ENCODE results near the gene KLF15. TPM values are rescaled to one million over a fixed set of nuclear protein-coding genes. Genes with fewer than 3 reads are reported as not detected.

The KLF15 gene
- polyA plus RNA-seq, 2 of the 4 experiments (the other 2 are of a cell fraction) = not detected

GRCh38 chr3:126378341-126378751 lies 21.1 kb upstream of the KLF15 start:
- DNase-seq (ENCODE audit: low read depth in 1 of 2, low spot score in 1 of 2) (no peak), ATAC-seq (no peak), FAIRE-seq (no peak)
- CTCF ChIA-PET = interaction anchor here (1.0 to 3.0 kb wide), 4 partner anchors 10 to 245 kb away, joined by 3 to 15 read pairs (median 6); no protein-coding TSS in a partner anchor
- no peak for TF ChIP-seq HOXA7 (CRISPR knock-in tag; IDR thresholded peaks at IDR 0.05)
- TF ChIP-seq HES2 (IDR thresholded peaks at IDR 0.05) = no peak
- TF ChIP-seq MYC (IDR thresholded peaks at IDR 0.05; ENCODE audit: borderline replicate concordance, low read length) = no peak
- no peak for TF ChIP-seq TP53 (CRISPR knock-in tag; IDR thresholded peaks at IDR 0.05)
- TF ChIP-seq, protein P1, sequence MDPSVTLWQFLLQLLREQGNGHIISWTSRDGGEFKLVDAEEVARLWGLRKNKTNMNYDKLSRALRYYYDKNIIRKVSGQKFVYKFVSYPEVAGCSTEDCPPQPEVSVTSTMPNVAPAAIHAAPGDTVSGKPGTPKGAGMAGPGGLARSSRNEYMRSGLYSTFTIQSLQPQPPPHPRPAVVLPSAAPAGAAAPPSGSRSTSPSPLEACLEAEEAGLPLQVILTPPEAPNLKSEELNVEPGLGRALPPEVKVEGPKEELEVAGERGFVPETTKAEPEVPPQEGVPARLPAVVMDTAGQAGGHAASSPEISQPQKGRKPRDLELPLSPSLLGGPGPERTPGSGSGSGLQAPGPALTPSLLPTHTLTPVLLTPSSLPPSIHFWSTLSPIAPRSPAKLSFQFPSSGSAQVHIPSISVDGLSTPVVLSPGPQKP (IDR thresholded peaks at IDR 0.05; ENCODE audit: low read depth, low read length) = no peak
- no peak for TF ChIP-seq CHD2 (IDR thresholded peaks at IDR 0.05; ENCODE audit: low read length, partially characterized antibody)
- TF ChIP-seq FOXS1 (CRISPR knock-in tag; IDR thresholded peaks at IDR 0.05) = no peak
- TF ChIP-seq SMC3 (IDR thresholded peaks at IDR 0.05) = no peak
- no peak for TF ChIP-seq HEYL (CRISPR knock-in tag; IDR thresholded peaks at IDR 0.05)
- TF ChIP-seq EP300 (IDR thresholded peaks at IDR 0.05) = no peak
- TF ChIP-seq RAD21 (conservative IDR thresholded peaks at IDR 0.05 in 1 of 2, IDR thresholded peaks at IDR 0.05 in 1 of 2) = no peak
- no peak for TF ChIP-seq JUN (IDR thresholded peaks at IDR 0.05)
- TF ChIP-seq MAZ (IDR thresholded peaks at IDR 0.05; ENCODE audit: borderline replicate concordance, low read depth, low read length) = no peak
- no peak for TF ChIP-seq ZC3H11A (IDR thresholded peaks at IDR 0.05)
- TF ChIP-seq MAX (IDR thresholded peaks at IDR 0.05) = no peak
- TF ChIP-seq HDAC2 (IDR thresholded peaks at IDR 0.05) = no peak
- no peak for TF ChIP-seq BCL3 (IDR thresholded peaks at IDR 0.05)
- Histone ChIP-seq H3K4me3 (no peak overlapping the region), H3K27ac (no peak overlapping the region), H3K4me1 (no peaks in the 10 kb centered on the region), H3K4me2 (no peak overlapping the region), H3K9me3 (no peaks in the 10 kb centered on the region)
- POLR2A ChIA-PET = no interaction called here
- WGBS (ENCODE audit: missing lambda C conversion rate) = 43% methylated on average over 5 of the region's 6 CpGs

- CTCF ChIA-PET = interaction anchor here (1.2 kb wide), 1 partner anchor 302 kb away, joined by 3 read pairs; no protein-coding TSS in a partner anchor
- 85% methylated on average over 2 of the region's 3 CpGs for WGBS (ENCODE audit: missing lambda C conversion rate)
- Histone ChIP-seq H3K9me3 (no peaks in the 10 kb centered on the region), H3K27ac (no peak overlapping the region), H3K4me3 (no peak overlapping the region), H3K4me1 (no peaks in the 10 kb centered on the region), H3K4me2 (no peak overlapping the region)
- FAIRE-seq (no peak), DNase-seq (ENCODE audit: low read depth in 1 of 2, low spot score in 1 of 2) (no peak), ATAC-seq (no peak)
- no peak for TF ChIP-seq BCL3 (IDR thresholded peaks at IDR 0.05)
- no peak for TF ChIP-seq NFE2L2 (conservative IDR thresholded peaks at IDR 0.05; ENCODE audit: low read length)
- TF ChIP-seq MAZ (IDR thresholded peaks at IDR 0.05; ENCODE audit: borderline replicate concordance, low read depth, low read length) = no peak
- TF ChIP-seq, protein P2, sequence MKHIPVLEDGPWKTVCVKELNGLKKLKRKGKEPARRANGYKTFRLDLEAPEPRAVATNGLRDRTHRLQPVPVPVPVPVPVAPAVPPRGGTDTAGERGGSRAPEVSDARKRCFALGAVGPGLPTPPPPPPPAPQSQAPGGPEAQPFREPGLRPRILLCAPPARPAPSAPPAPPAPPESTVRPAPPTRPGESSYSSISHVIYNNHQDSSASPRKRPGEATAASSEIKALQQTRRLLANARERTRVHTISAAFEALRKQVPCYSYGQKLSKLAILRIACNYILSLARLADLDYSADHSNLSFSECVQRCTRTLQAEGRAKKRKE (CRISPR knock-in tag; IDR thresholded peaks at IDR 0.05; ENCODE audit: low read depth) = no peak
- no peak for TF ChIP-seq HDAC2 (IDR thresholded peaks at IDR 0.05)
- no peak for TF ChIP-seq HES2 (IDR thresholded peaks at IDR 0.05)
- no peak for TF ChIP-seq BHLHE40 (IDR thresholded peaks at IDR 0.05; ENCODE audit: low read depth, low read length)
- TF ChIP-seq ESRRA (IDR thresholded peaks at IDR 0.05; ENCODE audit: borderline replicate concordance, low read length) = no peak
- TF ChIP-seq SREBF2 (IDR thresholded peaks at IDR 0.05) = no peak
- TF ChIP-seq, protein P3, sequence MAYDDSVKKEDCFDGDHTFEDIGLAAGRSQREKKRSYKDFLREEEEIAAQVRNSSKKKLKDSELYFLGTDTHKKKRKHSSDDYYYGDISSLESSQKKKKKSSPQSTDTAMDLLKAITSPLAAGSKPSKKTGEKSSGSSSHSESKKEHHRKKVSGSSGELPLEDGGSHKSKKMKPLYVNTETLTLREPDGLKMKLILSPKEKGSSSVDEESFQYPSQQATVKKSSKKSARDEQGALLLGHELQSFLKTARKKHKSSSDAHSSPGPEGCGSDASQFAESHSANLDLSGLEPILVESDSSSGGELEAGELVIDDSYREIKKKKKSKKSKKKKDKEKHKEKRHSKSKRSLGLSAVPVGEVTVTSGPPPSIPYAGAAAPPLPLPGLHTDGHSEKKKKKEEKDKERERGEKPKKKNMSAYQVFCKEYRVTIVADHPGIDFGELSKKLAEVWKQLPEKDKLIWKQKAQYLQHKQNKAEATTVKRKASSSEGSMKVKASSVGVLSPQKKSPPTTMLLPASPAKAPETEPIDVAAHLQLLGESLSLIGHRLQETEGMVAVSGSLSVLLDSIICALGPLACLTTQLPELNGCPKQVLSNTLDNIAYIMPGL (CRISPR knock-in tag; IDR thresholded peaks at IDR 0.05; ENCODE audit: borderline replicate concordance) = no peak
- no peak for TF ChIP-seq KDM5A (IDR thresholded peaks at IDR 0.05)
- TF ChIP-seq EHF (CRISPR knock-in tag; IDR thresholded peaks at IDR 0.05) = no peak
- TF ChIP-seq HEYL (CRISPR knock-in tag; IDR thresholded peaks at IDR 0.05) = no peak
- TF ChIP-seq HOXB5 (CRISPR knock-in tag; IDR thresholded peaks at IDR 0.05) = no peak
- TF ChIP-seq RAD21 (conservative IDR thresholded peaks at IDR 0.05 in 1 of 2, IDR thresholded peaks at IDR 0.05 in 1 of 2) = no peak
- no peak for TF ChIP-seq HOXA7 (CRISPR knock-in tag; IDR thresholded peaks at IDR 0.05)
- TF ChIP-seq ZNF302 (CRISPR knock-in tag; IDR thresholded peaks at IDR 0.05) = no peak
- no peak for TF ChIP-seq FOSL2 (IDR thresholded peaks at IDR 0.05)
- TF ChIP-seq FOSL2 (CRISPR knock-in tag; IDR thresholded peaks at IDR 0.05) = no peak
- TF ChIP-seq, protein P4, sequence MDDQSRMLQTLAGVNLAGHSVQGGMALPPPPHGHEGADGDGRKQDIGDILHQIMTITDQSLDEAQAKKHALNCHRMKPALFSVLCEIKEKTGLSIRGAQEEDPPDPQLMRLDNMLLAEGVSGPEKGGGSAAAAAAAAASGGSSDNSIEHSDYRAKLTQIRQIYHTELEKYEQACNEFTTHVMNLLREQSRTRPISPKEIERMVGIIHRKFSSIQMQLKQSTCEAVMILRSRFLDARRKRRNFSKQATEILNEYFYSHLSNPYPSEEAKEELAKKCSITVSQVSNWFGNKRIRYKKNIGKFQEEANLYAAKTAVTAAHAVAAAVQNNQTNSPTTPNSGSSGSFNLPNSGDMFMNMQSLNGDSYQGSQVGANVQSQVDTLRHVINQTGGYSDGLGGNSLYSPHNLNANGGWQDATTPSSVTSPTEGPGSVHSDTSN (IDR thresholded peaks at IDR 0.05) = no peak
- no peak for TF ChIP-seq CHD2 (IDR thresholded peaks at IDR 0.05; ENCODE audit: low read length, partially characterized antibody)
- POLR2A ChIA-PET = no interaction called here
These were observed 20.0 kb upstream of the KLF15 start for GRCh38 chr3:126377211-126377610.
